Neural progenitor cell (in vitro differentiated cells): ENCODE results near the gene NT5C1A. TPM values are rescaled to one million over a fixed set of nuclear protein-coding genes. Genes with fewer than 3 reads are reported as not detected.
A peak's percentile ranks its signal among the peaks of the same experiment; 100 is the strongest.

Experiments
- DNase-seq: peaks from one replicate; pipeline ENCODE4 v3.0.0-alpha.2; 2016; ENCODE audit warnings: low spot score
- H2AFZ ChIP-seq: fragments of 200-600 bp; sonication (generic); replicated peaks from 2 replicates; pipeline ENCODE4 v1.6.1; 2016; ENCODE audit warnings: antibody characterized with exemption
- H3F3A ChIP-seq: fragments of 200-600 bp; sonication (generic); 2 replicates; pipeline ENCODE4 v1.6.1; 2016; ENCODE audit warnings: antibody characterized with exemption, low read depth
- H3K27ac ChIP-seq: fragments of 200-600 bp; sonication (generic); 2 replicates; pipeline ENCODE4 v1.5.1; 2016; ENCODE audit warnings: mild to moderate bottlenecking
- H3K27me3 ChIP-seq: fragments of 200-600 bp; sonication (generic); 2 replicates; pipeline ENCODE4 v1.6.1; 2016; ENCODE audit warnings: mild to moderate bottlenecking, moderate library complexity
- H3K36me3 ChIP-seq: fragments of 200-600 bp; sonication (generic); 2 replicates; pipeline ENCODE4 v1.5.1; 2016
- H3K4me1 ChIP-seq: fragments of 200-600 bp; sonication (generic); 2 replicates; pipeline ENCODE4 v1.6.1; 2016; ENCODE audit warnings: mixed run types
- H3K4me2 ChIP-seq: fragments of 200-600 bp; sonication (generic); 2 replicates; pipeline ENCODE4 v1.6.1; 2016
- H3K4me3 ChIP-seq: fragments of 200-600 bp; sonication (generic); 2 replicates; pipeline ENCODE4 v1.5.1; 2016
- H3K79me2 ChIP-seq: fragments of 200-600 bp; sonication (generic); 2 replicates; pipeline ENCODE4 v1.6.1; 2016; ENCODE audit warnings: low read depth
- H3K9ac ChIP-seq: fragments of 200-600 bp; sonication (generic); 2 replicates; pipeline ENCODE4 v1.6.1; 2016
- H3K9me3 ChIP-seq: fragments of 200-600 bp; sonication (generic); 2 replicates; pipeline ENCODE4 v1.5.1; 2016; ENCODE audit warnings: low read depth
- H4K20me1 ChIP-seq: fragments of 200-600 bp; sonication (generic); 2 replicates; pipeline ENCODE4 v1.6.1; 2016; ENCODE audit warnings: low read depth
- H3K27ac Mint-ChIP-seq: 3 replicates; pipeline ENCODE4 v1.8.0; 2021; ENCODE audit warnings: mixed read lengths
- H3K27me3 Mint-ChIP-seq: 2 replicates; pipeline ENCODE4 v1.8.0; 2022; ENCODE audit warnings: low read depth, mild to moderate bottlenecking, inconsistent platforms, moderate library complexity, mixed read lengths; ENCODE audit not compliant: insufficient read depth
- H3K36me3 Mint-ChIP-seq: 3 replicates; pipeline ENCODE4 v1.8.0; 2021; ENCODE audit warnings: mixed read lengths
- H3K4me1 Mint-ChIP-seq: 3 replicates; pipeline ENCODE4 v1.8.0; 2021; ENCODE audit warnings: mixed read lengths
- H3K4me3 Mint-ChIP-seq: 3 replicates; pipeline ENCODE4 v1.8.0; 2021; ENCODE audit warnings: mild to moderate bottlenecking, moderate library complexity, mixed read lengths
- H3K9me3 Mint-ChIP-seq: 3 replicates; pipeline ENCODE4 v1.8.0; 2020; ENCODE audit warnings: mixed read lengths
- EZH2 ChIP-seq: fragments of 200-600 bp; sonication (generic); IDR thresholded peaks from 2 replicates; pipeline ENCODE4 v1.6.1; 2017; ENCODE audit warnings: antibody characterized with exemption, mild to moderate bottlenecking, moderate library complexity
- EZH2phosphoT487 ChIP-seq: fragments of 200-600 bp; sonication (generic); IDR thresholded peaks from 2 replicates; pipeline ENCODE4 v1.6.1; 2017; ENCODE audit warnings: antibody characterized with exemption
- total RNA-seq: library from RNA; depleted of rRNA; stranded (reverse); fragments of >200 nt; gene quantifications from 2 replicates; pipeline ENCODE4 v1.2.3, GENCODE V29; 2015; ENCODE audit warnings: low replicate concordance
- TF ChIP-seq, protein P1 (sequence below): fragments of 200-600 bp; sonication (generic); IDR thresholded peaks from 2 replicates; pipeline ENCODE4 v1.5.1; 2017; ENCODE audit warnings: antibody characterized with exemption, mild to moderate bottlenecking

NT5C1A gene
- total RNA-seq, 1 donor from 2014 or later: not detected

- H3F3A ChIP-seq: no peaks in the 10 kb centered on the region
- H3K4me1 ChIP-seq: peaks cover 7% of the 10 kb centered on the region
- Mint-ChIP-seq H3K36me3 (no peaks in the 10 kb centered on the region), H3K27me3 (peaks cover 35% of the 10 kb centered on the region), H3K27ac (no peak overlapping the region), H3K4me1 (peaks cover 7% of the 10 kb centered on the region), H3K4me3 (peak overlapping the region; percentile 73), H3K9me3 (no peaks in the 10 kb centered on the region)
- H3K27ac ChIP-seq: no peak overlapping the region
- TF ChIP-seq EZH2phosphoT487: peak; percentile 73
- TF ChIP-seq EZH2: no peak
- H3K9me3 ChIP-seq: no peaks in the 10 kb centered on the region
- peaks cover 100% of the 10 kb centered on the region for H3K27me3 ChIP-seq
- peaks cover 8% of the 10 kb centered on the region for H4K20me1 ChIP-seq
- no peak overlapping the region for H3K9ac ChIP-seq
- H3K4me2 ChIP-seq: peak overlapping the region; percentile 89
- peak overlapping the region; percentile 61 for H2AFZ ChIP-seq
- H3K36me3 ChIP-seq: no peaks in the 10 kb centered on the region
- no peaks in the 10 kb centered on the region for H3K79me2 ChIP-seq
- peak overlapping the region; percentile 55 for H3K4me3 ChIP-seq
- peak; percentile 69 for DNase-seq
Measured at GRCh38 chr1:39671433-39671792, 494 bp downstream of the NT5C1A start.

DNA sequence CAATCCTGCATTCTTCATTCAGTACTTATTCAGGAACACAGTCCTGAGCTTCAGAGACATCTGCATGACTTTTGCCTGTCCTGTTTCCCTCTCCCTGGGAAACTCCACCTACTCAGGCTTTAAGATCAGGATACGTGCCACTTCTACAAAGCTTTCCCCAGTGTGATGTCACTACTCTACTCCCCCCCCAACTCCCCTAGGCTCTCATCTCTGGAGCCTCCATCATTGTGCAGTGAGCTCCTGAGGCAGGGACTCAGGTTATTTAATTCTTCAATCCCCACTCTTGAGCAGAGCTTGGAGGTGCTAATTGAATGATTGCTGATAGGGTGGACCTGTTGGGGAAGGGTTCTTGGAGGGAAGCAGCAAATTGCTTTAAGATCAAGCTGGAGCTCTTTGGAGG, 1.2 kb downstream of the NT5C1A start:
- Histone ChIP-seq H2AFZ (no peak overlapping the region), H3K4me3 (no peak overlapping the region), H3K4me2 (peak overlapping the region; percentile 89), H3K27ac (no peak overlapping the region), H3K79me2 (no peaks in the 10 kb centered on the region), H3K9ac (no peak overlapping the region), H3F3A (no peaks in the 10 kb centered on the region), H4K20me1 (peaks cover 8% of the 10 kb centered on the region), H3K36me3 (no peaks in the 10 kb centered on the region), H3K4me1 (peaks cover 7% of the 10 kb centered on the region), H3K27me3 (peaks cover 100% of the 10 kb centered on the region), H3K9me3 (no peaks in the 10 kb centered on the region)
- DNase-seq: no peak
- H3K36me3 Mint-ChIP-seq: no peaks in the 10 kb centered on the region
- no peak for TF ChIP-seq EZH2
- no peak overlapping the region for H3K27ac Mint-ChIP-seq
- H3K27me3 Mint-ChIP-seq: peaks cover 38% of the 10 kb centered on the region
- peaks cover 2% of the 10 kb centered on the region for H3K9me3 Mint-ChIP-seq
- peak overlapping the region; percentile 76 for H3K4me3 Mint-ChIP-seq
- H3K4me1 Mint-ChIP-seq: peaks cover 6% of the 10 kb centered on the region

DNA sequence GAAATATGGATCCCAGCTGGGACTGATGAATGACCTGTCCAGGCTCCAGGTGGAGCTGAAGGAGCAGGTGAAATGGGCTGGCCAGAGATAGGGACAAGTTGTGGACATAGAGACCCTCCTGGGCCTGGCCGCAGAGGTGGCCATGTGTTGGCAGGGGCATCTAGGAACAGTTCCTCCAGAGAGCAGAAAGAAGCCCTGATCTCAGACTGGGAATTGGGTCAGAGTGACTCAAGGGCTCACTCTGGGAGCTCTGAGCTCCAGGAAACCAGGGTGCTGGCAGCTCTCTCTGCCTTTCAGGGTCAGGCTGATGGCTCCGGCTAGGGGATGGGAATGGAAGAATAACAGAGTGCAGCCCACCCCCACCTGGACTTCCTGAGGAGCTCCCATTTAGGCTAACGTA, 3.0 kb downstream of the NT5C1A start:
- Histone ChIP-seq H3K9ac (no peak overlapping the region), H3K27me3 (peaks cover 97% of the 10 kb centered on the region), H2AFZ (no peak overlapping the region), H3F3A (no peaks in the 10 kb centered on the region), H3K9me3 (no peaks in the 10 kb centered on the region), H3K4me1 (peaks cover 7% of the 10 kb centered on the region), H4K20me1 (peaks cover 8% of the 10 kb centered on the region), H3K4me2 (no peak overlapping the region), H3K79me2 (no peaks in the 10 kb centered on the region), H3K4me3 (no peak overlapping the region), H3K36me3 (no peaks in the 10 kb centered on the region), H3K27ac (no peak overlapping the region)
- no peaks in the 10 kb centered on the region for H3K36me3 Mint-ChIP-seq
- H3K27ac Mint-ChIP-seq: no peak overlapping the region
- TF ChIP-seq EZH2: no peak
- TF ChIP-seq, protein P1, sequence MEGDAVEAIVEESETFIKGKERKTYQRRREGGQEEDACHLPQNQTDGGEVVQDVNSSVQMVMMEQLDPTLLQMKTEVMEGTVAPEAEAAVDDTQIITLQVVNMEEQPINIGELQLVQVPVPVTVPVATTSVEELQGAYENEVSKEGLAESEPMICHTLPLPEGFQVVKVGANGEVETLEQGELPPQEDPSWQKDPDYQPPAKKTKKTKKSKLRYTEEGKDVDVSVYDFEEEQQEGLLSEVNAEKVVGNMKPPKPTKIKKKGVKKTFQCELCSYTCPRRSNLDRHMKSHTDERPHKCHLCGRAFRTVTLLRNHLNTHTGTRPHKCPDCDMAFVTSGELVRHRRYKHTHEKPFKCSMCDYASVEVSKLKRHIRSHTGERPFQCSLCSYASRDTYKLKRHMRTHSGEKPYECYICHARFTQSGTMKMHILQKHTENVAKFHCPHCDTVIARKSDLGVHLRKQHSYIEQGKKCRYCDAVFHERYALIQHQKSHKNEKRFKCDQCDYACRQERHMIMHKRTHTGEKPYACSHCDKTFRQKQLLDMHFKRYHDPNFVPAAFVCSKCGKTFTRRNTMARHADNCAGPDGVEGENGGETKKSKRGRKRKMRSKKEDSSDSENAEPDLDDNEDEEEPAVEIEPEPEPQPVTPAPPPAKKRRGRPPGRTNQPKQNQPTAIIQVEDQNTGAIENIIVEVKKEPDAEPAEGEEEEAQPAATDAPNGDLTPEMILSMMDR: no peak
- no peak for TF ChIP-seq EZH2phosphoT487
- peaks cover 4% of the 10 kb centered on the region for H3K9me3 Mint-ChIP-seq
- no peak for DNase-seq
- no peak overlapping the region for H3K4me3 Mint-ChIP-seq
- peaks cover 32% of the 10 kb centered on the region for H3K27me3 Mint-ChIP-seq
- H3K4me1 Mint-ChIP-seq: peaks cover 6% of the 10 kb centered on the region

DNA sequence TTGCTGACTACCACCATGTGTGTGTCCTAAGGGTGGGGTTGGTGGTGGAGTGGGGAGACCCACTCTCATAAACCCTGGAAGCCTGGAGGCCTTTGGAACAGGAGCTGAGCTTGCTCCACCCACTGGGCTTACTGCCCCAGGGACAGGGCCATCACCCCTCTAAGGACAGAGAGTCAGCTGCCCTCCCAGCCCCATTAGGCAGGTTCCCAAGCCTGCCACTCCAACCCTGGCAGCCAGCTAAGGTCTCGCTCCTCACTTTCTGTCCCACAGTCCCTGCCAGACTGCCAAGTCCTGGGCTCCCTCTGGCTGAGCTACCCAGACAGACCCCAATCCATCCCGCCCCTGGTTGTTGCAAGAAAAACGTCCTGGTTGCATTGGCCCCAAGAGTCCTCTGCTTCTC, 3.8 kb downstream of the NT5C1A start:
- H3K9me3 Mint-ChIP-seq: peaks cover 4% of the 10 kb centered on the region
- H4K20me1 ChIP-seq: peaks cover 8% of the 10 kb centered on the region
- H3K4me3 Mint-ChIP-seq: no peak overlapping the region
- H3K4me2 ChIP-seq: no peak overlapping the region
- no peaks in the 10 kb centered on the region for H3K36me3 ChIP-seq
- TF ChIP-seq, protein P1: no peak
- TF ChIP-seq EZH2 (no peak), EZH2phosphoT487 (no peak)
- H3K79me2 ChIP-seq: no peaks in the 10 kb centered on the region
- no peak for DNase-seq
- H3K9me3 ChIP-seq: no peaks in the 10 kb centered on the region
- peaks cover 6% of the 10 kb centered on the region for H3K4me1 Mint-ChIP-seq
- no peak overlapping the region for H3K9ac ChIP-seq
- H2AFZ ChIP-seq: no peak overlapping the region
- H3F3A ChIP-seq: no peaks in the 10 kb centered on the region
- H3K27ac ChIP-seq: no peak overlapping the region
- no peak overlapping the region for H3K4me3 ChIP-seq
- no peak overlapping the region for H3K27ac Mint-ChIP-seq
- H3K27me3 Mint-ChIP-seq: peaks cover 29% of the 10 kb centered on the region
- H3K4me1 ChIP-seq: peaks cover 7% of the 10 kb centered on the region
- H3K27me3 ChIP-seq: peaks cover 97% of the 10 kb centered on the region
- no peaks in the 10 kb centered on the region for H3K36me3 Mint-ChIP-seq
